OCI-M1 (cell line): ENCODE results near the gene LRP2.
"Not testable (repeated sequence)": the region's sequence is repeated elsewhere in the genome, so short reads cannot be mapped to it uniquely, and the experiment has no call there.

Experiments
- DNase-seq: peaks from one replicate; lab custom pipeline; 2025; lab: John Stamatoyannopoulos, UW

Gene LRP2

DNA sequence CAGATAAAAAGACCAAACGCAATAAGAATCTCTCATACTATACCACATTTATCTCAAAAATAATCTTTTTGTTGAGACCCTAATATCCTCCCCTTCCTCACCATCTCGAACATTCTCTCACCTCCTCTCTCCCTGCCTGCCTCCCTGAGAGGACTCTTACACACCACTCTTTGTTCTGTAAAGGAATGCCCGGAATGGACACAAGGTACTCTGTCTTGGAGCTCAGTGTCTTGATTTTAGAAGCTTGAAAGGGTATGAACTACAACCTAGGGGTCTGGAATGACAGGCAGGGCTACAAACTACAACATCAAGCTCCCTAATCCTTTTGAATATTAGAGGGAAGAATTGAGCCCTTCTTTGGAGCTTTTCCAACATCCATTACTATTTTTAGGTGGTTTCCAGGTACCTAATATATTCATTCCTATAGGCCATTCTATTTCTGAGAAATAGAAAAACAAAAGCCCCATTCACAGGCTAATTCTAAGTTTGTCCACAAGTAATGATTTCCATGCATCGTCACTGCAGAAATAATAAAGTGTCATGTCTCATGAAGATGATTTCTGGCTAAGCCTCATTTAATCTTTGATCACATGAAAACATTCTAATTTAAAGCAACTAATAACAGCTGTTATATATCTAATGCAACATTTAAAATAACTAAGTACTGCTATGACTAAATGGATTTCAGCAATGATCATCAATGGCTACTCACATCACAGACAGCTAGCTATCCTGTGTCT, 60.6 kb downstream of the LRP2 start:
- no peak for DNase-seq

DNA sequence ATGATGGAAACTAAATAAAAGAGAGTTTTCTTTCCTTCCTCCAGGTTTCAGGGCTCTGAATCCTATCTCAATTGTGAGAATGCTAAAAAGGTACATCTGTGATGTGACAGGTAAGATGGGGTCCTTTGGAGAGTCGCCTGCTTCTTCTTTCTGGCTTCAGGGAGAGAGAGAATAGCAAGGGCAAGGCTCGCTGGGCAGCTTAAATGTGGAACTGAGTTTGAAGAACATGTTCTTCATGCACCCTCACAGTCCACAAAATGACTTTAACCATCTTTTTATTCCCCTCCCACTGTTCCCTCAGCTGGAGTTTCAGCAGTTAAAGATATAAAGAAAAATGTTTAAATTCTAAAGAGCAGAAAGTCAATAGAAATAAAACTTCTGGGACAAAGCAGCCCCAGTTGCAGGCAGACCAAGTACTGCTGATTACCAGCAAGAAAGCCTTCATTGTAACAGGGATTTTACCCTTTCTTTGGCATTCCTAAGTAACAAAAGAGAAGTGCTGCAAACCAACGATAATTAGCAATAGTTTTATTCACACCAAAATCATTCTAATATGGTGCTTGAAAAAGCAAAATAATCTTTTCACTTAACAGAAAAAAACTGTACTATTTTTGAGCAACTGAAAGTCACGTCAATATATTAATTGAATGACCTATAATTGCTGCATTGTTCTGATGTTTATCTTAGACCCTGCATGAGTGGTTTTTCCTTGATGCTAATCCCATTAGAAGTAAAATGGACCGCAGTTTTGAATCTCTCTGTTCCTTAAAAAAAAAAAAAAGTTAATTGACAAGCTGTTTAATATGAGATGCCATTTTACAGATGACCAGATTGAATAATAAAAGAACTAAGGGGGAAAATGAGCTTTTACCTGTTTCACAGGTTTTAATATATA, 61.5 kb downstream of the LRP2 start:
- no peak for DNase-seq

- no peak for DNase-seq
Measured at GRCh38 chr2:169298007-169298406, 64.3 kb downstream of the LRP2 start.

DNA sequence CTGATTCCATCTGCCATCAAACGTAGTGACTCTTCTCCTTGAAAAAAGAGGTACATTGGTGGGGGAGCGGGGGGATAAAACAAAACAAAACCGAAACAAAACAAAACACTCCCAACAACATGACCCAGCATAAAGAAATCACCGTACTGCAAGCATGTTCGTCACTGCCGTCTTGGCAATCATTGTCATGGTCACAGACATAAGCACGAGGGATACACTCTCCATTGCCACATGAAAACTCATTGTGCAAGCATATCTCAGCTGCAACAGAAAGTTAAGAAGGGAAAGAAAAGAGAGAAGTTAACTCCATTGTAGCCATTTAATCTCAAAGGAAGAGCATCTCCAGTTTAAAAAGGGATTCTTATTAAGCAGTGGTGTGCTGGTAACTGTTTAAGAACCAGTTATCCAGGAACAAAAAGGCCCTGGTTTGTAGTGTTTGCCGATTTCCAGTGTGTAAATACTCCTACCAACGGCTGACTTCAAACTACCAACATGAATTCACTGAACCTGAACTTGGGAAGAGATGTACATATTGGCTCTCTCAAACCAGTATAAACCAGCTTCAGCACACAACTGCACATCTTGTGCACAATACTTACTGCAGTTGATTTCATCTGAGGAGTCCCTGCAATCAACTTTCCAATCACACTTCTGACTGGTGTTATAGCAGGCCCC, 68.2 kb downstream of the LRP2 start:
- DNase-seq: peak; percentile 47

DNA sequence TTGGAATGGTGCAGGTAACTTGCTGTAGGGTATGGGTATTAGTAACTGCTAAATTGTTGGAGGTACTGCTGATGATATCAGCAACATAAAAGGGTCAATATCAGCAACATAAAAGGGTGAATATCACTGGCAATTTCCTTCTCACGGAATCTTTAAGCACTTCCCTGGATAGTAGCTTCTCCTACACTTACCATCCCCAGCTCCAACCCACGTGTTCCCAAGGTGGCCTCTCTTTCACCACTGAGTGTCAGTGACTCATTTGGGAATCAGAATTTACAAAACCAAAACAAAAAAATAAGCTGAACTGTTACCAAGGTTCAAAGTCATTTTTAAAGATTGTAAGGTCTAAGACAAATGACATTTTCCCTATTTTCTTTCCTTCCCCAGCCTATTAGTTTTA, 70.8 kb downstream of the LRP2 start:
- DNase-seq: no peak

DNA sequence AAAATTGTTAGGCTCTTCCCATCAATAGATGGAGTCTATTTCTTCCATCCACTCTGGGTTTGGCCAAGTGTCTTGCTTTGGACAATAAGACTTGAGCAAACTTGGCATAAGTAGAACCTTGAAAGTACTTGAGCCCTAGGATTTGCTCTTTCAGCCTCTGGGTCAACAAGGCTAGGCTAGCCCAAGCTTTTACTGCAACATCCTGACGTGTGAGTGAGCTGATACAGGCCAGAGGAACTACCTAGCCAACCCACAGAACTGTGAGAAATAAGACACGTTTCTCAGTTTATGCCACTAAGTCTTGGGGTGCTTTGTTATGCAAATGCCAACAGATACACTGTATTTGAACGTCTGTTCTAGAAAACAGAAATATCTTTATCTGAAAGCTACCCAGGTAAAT, 71.9 kb downstream of the LRP2 start:
- no peak for DNase-seq

DNA sequence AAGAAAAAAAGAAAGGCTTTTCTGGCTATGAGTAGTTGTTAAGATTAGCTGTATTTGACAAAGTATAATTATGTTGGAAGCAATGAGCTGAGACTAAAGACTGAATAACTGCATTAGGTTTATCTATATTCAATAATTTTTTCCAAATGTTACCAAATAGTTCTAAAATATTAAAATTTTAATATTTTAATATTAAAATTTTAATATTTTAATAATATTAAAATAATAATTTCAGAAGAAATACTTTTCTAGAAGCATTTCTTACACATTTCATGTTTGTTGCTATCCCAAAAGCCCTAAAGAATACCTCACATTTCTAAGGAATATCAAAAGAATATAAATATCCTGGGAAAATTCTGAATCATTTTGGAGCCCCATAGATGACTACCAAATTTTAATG, 74.7 kb downstream of the LRP2 start:
- DNase-seq: no peak

GRCh38 chr2:169286624-169287231, 75.6 kb downstream of the LRP2 start:
- DNase-seq: peak; percentile 20

DNA sequence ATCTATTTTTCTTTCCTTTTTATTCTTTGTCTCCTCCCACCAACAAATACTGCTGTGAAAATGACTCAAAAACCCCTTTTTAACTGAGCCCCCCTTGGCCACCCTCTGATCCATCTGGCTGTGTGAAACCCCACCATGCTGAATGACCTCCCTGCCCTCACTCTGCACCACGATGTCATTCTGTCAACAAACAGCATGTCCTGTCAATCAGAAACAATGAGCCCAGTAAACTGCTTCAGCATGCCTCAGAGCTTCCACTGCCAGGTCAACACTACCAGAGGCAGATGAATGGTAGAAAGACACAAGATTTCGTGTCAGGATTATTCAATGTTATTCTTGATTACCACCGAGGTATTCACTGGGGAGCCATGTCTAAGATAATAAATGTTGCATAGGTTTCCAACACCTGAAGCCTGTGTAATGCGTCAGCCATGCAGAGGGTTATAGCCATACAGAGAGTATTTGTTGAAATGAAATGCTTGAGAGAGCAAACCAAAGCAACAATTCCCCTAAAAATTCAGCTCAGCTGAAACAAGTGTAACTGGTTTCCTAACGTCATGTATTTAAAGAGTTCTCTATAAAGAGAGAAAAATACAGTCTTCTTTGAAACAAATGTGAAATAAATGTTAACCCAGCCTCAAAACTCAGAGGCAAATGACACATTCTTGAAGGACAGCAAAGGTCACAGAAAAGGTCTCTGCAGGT, 76.7 kb downstream of the LRP2 start:
- no peak for DNase-seq

GRCh38 chr2:169280502-169280901, 81.8 kb downstream of the LRP2 start:
- DNase-seq: no peak

GRCh38 chr2:169275696-169276444, 86.5 kb downstream of the LRP2 start:
- DNase-seq: peak; percentile 61

- DNase-seq: no peak
Measured at GRCh38 chr2:169272010-169272409, 90.3 kb downstream of the LRP2 start.

DNA sequence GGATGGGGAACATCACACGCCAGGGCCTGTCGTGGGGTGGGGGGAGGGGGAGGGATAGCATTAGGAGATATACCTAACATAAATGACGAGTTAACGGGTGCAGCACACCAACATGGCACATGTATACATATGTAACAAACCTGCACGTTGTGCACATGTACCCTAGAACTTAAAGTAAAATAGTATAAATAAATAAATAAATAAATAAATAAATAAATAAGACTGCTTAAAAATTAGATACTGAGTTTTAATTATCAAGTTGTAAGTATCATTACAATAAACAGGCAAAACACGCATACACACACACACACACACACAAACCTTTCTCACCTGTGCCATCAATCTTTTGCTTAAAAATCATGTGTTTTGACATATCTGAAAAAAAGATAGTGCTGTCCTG, 91.8 kb downstream of the LRP2 start:
- not testable (repeated sequence) for DNase-seq

- DNase-seq: peak; percentile 17
Measured at GRCh38 chr2:169265591-169265990, 96.7 kb downstream of the LRP2 start.

DNA sequence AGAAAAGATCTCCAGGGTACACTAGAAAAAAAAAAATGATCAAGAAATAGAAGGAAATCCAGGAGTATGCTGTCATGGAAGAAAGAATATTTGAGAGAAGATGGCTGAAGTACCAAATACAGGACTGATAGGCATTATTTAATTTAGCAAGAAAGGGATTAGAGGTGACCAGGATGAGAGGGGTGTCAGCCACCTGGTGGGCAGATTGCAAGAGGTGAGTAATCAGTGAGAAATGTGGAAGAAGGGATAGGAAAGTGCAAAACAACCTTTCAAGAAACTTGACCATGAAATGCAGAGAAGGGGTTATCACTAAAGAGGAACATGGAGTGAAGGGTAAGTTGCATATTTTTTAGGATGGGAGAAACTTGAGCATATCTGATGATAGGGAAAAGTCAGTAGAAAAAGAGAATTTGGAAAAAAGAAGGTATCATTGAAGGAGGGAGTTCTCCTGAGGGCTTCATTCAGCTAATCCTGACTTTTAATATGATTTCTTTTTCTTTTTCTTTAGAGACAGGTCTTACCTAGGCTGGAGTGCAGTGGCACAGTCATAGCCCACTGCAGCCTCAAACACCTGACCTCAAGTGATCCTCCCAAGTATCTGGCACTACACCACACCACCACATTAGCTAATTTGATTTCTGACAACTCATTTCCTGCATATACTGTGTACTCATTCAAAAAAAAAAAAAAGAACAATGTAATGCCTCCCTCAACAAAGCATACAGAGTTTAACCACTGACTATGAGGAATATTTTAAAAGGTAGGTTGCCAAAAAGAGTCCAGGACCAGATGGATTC, 101.3 kb downstream of the LRP2 start:
- DNase-seq: no peak

DNA sequence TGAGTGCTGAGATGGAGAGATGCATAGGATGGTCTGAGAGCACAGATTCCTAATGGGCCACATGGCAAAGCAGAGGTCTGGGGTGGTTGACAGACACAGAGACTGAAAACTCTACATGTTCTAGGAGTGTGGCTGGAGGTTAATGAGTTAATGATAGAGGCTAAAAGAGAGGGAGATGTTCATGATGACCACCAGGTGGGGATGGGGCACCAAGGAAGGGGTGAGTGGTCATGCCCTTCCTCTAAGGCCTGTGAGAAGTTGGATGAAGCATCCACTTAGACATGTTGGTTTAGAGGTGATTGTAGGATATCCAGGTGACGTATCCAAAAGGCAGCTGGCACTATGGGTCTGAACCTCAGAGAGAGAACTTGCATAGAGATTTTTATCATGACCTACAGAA, 102.1 kb downstream of the LRP2 start:
- DNase-seq: no peak

- no peak for DNase-seq
Measured at GRCh38 chr2:169259402-169259801, 102.9 kb downstream of the LRP2 start.

- DNase-seq: no peak
Measured at GRCh38 chr2:169258045-169258601, 104.2 kb downstream of the LRP2 start.

GRCh38 chr2:169254774-169255173, 107.6 kb downstream of the LRP2 start:
- no peak for DNase-seq

GRCh38 chr2:169247211-169247610, 115.1 kb downstream of the LRP2 start:
- no peak for DNase-seq
